Muscle of arm (tissue), 12 donors: Measurements from ENCODE around the gene ALX3. TPM values are rescaled to one million over a fixed set of nuclear protein-coding genes. Genes with fewer than 3 reads are reported as not detected.

ENCODE experiments used
- DNase-seq: peaks from one replicate; pipeline ENCODE4 v3.0.0-alpha.2; 2013
- polyA plus RNA-seq, 12 donors: library from polyadenylated mRNA; unstranded; fragments of 120-200 nt; gene quantifications; one replicate each; pipeline ENCODE4 v1.2.1, GENCODE V29; 2013; ENCODE audit not compliant: insufficient read length in 12 of 12

The ALX3 gene
- polyA plus RNA-seq, 12 donors: 0.10 to 1.2 TPM; not detected in 10

DNA sequence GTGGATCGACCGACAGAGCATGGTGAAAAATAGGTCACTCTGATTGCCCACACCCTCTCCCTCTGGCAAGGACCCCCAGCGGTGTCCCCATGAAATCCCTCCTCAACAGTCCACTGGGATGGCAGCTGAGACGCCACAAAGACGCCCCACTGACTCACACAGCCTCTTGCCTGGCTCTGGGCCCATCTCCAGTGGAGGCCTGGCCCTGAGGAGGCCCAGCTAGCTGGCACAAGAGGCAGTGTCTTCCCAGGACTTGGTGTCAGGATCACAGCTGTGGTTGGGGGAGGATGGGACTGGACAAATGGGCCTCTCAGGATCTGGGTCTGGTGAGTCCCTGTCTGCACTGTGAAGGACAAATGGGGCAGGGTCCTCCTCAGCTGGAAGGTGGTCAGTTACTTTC, 4.6 kb downstream of the ALX3 start:
- no peak for DNase-seq

- no peak for DNase-seq
Observed at GRCh38 chr1:110064576-110065337, 5.7 kb downstream of the ALX3 start.

DNA sequence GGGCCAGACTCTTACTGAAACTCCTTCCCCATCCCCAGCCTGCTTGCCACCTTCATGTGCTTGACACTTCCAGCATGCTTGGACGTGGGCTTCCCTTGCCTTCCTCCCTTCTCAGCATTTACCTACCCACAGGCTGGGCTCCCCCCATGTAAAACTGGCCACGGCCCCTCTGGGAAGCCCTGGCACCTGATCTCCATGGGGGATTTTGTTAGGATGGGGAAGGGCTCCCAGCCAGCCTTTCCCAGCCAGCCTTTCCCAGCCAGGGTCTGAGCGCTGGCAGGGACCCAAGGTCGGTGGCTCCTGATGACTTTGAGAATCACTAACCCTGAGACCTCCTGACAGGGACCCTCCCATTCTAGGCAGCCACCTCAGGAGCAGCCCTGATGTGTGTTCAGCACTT, 6.7 kb downstream of the ALX3 start:
- DNase-seq: no peak

DNA sequence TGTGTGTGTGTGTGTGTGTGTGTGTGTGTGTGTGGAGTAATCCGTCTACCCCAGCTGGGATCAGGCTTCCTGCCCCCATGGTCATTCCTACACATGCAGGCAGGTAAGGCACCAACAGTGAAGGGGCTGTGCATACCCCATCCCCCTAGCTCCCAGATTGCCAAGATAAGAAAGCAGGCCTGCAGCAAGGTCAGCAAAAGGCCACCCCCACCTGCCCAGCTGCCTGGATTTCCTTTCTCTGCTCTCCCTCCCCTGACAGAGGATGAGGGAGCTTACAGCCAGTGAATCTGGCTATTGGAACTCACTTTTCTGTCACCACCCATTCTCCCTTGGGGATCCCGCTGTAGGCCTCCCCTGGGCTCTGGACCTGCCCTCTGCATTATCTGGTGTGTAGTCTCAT, 7.9 kb downstream of the ALX3 start:
- DNase-seq: no peak

GRCh38 chr1:110061341-110061740, 9.1 kb downstream of the ALX3 start:
- DNase-seq: no peak

DNA sequence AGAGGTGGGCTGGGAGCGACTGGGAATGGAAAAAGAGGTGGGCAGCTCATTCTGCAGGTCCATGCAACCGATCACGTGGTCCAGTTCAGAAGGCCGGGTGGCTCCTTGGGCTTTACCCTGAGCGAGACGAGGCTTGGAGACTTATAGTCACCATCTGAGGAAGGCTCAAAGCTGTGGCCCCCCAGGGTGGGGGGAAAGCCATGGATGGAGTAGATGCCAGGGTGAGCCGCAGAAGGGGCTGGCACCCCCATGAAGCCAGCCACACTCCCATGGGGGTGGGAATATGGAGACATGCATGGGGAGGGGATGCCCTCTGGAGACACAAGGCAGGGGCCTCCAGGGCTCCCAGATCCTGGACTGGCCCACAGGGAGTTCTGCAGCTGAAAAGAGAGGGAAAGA, 9.8 kb downstream of the ALX3 start:
- no peak for DNase-seq

DNA sequence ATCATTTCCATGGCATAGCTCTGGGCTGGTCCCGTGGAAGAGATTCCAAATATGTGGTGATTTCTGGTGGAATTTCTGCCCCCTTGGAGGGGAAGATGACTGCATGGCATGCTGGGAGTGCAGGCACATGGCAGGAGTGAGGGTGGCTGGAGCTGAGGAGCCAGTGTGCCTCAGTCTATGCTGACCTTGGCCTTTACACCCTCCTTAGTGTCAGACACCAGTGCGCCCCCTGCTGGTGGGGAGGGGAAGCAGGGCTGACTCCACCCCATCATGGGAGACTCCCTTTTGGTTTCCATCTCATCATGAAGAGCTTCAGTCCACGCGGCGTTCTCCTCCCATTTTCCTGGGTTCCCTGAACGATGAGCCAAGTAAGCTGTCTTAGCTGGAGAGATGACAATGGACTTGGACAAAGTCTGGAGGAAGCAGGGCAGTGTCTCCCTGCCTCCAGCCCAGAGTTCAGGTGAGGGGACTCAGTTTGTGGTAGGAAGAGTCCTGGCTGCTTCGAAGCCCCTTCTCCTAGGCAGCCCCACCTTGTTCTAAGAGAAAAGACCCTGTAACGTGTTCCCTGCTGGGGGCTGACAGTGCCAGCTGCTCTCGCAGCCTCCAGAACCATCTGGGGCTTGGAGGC, 10.3 kb downstream of the ALX3 start:
- DNase-seq: no peak

GRCh38 chr1:110059133-110059863, 11.2 kb downstream of the ALX3 start:
- no peak for DNase-seq

DNA sequence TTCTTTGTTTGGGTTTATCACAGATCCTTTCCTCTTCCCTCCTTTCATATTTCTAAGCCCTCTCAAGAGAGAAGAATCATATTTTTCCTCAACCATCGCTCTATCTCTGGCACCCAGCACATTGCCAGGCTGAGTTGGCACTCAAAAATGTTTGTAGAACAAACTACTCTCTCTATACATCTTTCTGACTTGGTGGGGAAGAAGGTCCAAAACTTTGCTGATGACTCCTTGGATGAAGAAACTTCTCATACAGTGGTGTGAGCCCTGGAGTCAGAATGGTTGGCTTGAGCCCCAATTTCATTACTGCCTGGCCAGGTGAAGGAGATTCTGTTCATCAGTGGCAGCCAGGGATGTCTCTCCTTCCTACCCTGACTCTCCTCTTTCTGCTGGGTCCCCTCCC, 11.9 kb downstream of the ALX3 start:
- no peak for DNase-seq

- no peak for DNase-seq
Observed at GRCh38 chr1:110057963-110058518, 12.4 kb downstream of the ALX3 start.

DNA sequence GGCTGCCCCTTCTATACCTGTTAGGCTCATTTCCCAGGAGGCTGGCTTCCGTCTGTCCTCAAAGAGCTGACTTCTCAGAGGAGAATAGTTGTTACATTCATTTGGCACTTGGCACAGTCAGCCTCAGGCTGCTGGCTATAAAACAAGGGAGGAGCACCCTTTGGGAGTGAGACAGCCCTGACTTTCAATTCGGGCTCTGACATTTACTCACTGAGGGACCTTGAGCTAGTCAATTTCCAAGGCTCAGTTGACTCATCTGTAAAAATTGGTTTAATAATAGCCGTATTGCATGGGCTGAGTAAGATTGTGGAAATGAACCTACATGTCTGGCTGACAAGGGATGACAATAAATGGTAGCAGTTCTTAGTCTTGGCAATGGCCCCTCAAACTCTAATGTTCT, 13.7 kb downstream of the ALX3 start:
- DNase-seq: no peak

GRCh38 chr1:110056285-110056683, 14.2 kb downstream of the ALX3 start:
- DNase-seq: no peak

DNA sequence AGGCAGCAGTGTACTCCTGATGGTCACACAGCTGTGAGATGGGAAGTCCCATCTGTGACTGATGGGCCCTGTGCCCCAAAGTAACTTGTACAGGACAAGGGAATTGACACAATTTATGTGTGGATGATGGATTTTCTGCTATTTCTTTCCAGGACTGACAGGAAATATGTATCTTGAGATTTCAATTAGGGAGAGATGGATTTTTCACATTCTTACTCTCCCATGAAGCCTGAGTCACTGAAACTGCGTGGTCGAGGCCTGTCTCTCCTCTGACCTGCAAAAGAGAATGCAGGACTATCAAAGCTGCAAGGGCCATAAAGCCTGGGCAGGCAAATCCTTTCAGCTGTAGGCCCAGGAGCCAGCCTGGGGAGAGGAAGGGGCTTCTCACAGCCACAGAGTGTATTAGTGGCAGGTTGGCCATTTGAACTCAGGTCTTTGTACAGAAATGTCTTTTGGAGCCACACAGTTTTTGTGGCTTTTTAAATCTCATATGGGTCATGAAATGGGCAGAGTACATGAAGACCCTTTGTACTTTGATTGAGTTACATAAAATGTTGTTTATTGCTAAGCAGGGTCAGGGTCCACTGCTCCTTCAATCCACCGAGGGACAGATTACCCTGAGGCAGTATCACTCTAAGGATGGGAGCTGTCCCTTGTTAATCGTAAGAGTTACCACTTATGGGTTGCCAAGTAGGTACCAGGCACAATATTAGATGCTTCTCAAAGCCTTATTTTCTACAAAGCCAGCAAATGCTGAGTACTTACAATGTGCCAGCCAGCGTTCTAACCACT, 14.8 kb downstream of the ALX3 start:
- DNase-seq: no peak

DNA sequence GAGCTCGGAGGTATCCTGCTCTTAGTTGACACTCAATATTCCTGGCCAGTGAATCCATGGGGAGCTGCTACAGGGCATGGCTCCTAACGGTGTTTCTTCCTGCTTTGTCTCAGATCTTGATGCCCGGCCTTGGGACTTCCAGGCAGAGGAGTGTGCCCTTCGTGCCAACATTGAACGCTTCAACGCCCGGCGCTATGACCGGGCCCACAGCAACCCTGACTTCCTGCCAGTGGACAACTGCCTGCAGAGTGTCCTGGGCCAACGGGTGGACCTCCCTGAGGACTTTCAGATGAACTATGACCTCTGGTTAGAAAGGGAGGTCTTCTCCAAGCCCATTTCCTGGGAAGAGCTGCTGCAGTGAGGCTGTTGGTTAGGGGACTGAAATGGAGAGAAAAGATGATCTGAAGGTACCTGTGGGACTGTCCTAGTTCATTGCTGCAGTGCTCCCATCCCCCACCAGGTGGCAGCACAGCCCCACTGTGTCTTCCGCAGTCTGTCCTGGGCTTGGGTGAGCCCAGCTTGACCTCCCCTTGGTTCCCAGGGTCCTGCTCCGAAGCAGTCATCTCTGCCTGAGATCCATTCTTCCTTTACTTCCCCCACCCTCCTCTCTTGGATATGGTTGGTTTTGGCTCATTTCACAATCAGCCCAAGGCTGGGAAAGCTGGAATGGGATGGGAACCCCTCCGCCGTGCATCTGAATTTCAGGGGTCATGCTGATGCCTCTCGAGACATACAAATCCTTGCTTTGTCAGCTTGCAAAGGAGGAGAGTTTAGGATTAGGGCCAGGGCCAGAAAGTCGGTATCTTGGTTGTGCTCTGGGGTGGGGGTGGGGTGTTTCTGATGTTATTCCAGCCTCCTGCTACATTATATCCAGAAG, 16.7 kb downstream of the ALX3 start:
- peak; percentile 64 for DNase-seq

GRCh38 chr1:110051262-110051648, 19.2 kb downstream of the ALX3 start:
- no peak for DNase-seq

GRCh38 chr1:110050602-110051261, 19.7 kb downstream of the ALX3 start:
- no peak for DNase-seq

DNA sequence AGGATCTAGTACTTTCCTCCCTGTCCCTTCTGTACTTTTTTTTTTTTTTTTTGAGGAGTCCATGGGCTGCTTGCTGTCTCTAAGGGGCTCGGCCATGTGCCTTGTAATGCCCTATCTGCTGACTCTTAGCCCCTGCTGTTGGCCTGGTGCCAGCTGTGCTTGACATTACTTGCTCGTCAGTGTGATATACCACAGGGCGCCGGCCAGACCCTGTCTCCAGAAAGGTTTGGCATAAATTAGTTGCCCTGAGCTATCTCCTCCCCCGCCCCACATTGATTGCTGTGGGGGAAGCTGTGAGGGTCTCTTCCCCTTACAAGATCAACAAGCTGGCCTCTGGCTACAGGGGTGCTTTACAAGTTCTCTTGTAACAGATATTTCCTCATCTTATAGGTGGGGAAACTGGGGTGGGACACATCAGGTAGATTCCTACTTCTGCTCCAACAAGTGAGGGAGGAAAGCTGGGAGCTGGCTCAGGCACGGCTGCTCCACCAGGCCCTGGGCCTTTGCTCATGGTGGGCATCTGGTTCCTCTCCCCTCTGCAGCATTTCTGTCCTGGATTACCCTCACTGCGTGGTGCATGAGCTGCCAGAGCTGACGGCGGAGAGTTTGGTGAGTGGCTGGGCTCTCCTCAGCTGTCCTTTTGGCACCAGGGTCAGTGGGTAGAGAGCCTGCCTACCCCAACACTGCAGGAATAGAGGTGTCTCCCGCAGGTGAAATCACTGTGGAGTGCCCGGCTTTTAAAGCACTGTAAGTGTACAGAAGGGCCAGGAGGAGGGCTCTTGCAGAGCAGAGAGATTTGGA, 20.5 kb downstream of the ALX3 start:
- DNase-seq: no peak

GRCh38 chr1:110048923-110049601, 21.4 kb downstream of the ALX3 start:
- DNase-seq: no peak

DNA sequence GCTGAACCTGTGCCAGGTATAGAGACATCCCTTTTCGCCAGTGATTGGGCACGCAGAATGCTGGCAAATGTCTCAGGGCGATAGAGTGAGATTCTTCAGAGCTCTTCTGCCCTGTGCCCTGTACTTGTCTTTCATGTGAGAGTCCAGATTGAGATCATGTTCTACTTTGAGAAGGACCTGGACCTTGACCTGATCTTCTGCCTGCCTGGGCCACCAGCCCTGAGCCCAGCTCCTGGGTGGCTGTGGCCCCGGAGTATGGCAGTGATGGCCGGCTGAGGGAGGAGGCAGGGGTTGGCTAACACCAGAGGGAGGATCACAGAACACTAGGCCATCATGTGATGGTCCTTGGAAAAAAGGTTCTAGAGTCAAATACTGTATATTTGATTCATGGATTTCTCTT, 22.2 kb downstream of the ALX3 start:
- DNase-seq: no peak
